GM12891 (cell line): ENCODE data around the gene RNU6-1.

Experiments
- POLR2A ChIP-seq: IDR thresholded peaks from 2 replicates; pipeline ENCODE4 v1.6.1; 2011; ENCODE audit warnings: low read depth, low read length, control low read depth
- POLR2AphosphoS5 ChIP-seq: IDR thresholded peaks from 2 replicates; pipeline ENCODE4 v1.6.1; 2011; ENCODE audit warnings: low read depth, low read length, control low read depth
- POU2F2 ChIP-seq: IDR thresholded peaks from 2 replicates; pipeline ENCODE4 v1.6.1; 2011; ENCODE audit warnings: low read depth, mild to moderate bottlenecking, control low read depth, low read length, moderate library complexity
- TAF1 ChIP-seq: IDR thresholded peaks from 2 replicates; pipeline ENCODE4 v1.6.1; 2011; ENCODE audit warnings: low read depth, low read length, control low read depth

DNA sequence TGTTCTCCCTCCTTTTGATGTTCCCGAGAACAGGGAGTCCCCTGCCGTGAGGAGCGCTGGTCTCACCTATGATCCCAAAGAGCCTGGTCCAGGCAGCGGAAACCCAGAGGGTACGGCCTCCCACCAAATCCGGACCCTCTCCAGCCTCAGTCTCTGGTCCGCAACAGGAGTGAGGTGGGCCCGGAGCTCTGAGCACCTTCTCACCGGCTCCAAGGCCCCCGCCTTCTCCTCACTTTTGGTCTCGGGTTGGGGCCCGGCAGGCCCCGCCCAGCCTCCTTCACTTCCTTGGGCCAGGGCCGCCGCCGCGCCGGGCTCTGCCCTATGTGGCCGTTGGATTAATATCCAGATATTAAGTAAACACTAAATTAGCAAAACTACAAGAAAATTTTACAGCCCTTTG lies 20.2 kb downstream of the RNU6-1 start:
- TF ChIP-seq POLR2AphosphoS5 (no peak), TAF1 (no peak), POLR2A (no peak), POU2F2 (no peak)
